ENCODE measurements around the gene HDDC3.
A peak's percentile ranks its signal among the peaks of the same experiment; 100 is the strongest.

The HDDC3 gene, protein sequence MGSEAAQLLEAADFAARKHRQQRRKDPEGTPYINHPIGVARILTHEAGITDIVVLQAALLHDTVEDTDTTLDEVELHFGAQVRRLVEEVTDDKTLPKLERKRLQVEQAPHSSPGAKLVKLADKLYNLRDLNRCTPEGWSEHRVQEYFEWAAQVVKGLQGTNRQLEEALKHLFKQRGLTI

DNA sequence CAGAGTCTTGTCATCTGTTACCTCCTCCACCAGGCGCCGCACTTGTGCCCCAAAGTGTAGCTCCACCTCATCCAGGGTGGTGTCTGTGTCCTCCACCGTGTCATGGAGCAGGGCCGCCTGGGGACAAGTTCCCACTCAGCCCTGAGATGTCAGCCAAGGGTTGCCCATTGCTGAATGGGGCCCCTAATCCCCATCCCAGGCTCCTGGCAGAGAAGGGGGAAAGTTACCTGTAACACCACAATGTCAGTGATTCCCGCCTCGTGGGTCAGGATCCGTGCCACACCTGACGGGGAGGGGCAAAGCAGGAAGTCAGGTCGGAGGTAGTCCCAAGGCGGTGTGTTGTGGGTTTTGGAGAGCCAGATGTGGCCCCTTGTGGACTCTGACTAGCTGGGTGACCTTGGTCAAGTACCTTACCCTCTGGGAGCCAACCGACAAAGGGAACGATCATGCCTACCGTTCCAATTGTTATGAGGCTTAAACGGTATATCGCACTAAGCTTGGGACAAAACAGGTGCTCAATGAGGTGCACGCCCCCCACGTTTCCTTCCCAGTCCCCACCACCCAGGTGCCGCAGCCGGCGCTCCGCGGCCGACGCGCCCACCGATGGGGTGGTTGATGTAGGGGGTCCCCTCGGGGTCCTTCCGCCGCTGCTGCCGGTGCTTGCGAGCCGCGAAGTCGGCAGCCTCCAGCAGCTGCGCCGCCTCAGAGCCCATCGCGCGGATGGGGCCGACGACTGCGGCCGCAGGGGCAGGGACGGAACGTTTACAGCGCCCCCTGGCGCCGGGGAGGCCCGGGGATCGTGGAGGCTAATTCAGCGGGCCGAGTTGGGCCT lies at the start of gene HDDC3:
TSS of gene HDDC3 (minus strand) at position 722 of the 832 bp plus-strand sequence. CDS start at position 713, 9 bp downstream.
- TF ChIP-seq L3MBTL2 (conservative IDR thresholded peaks at IDR 0.05) (peak; percentile 54), LEF1 (IDR thresholded peaks at IDR 0.05; ENCODE audit: borderline replicate concordance) (no peak), ELF4 (IDR thresholded peaks at IDR 0.05) (0 out of 2 replicates have a peak, but pooled peaks have one; percentile 35), NFRKB (IDR thresholded peaks at IDR 0.05) (no peak), HDGF (IDR thresholded peaks at IDR 0.05; ENCODE audit: borderline replicate concordance) (no peak), FOXA1 (IDR thresholded peaks at IDR 0.05) (no peak), CTBP1 (IDR thresholded peaks at IDR 0.05; ENCODE audit: borderline replicate concordance) (peak; percentile 63; the same call in 1 of the 2 replicates), BHLHE40 (IDR thresholded peaks at IDR 0.05; ENCODE audit: borderline replicate concordance) (no peak), SP1 (IDR thresholded peaks at IDR 0.05) (no peak), ARNT (IDR thresholded peaks at IDR 0.05) (no peak), SUZ12 (IDR thresholded peaks at IDR 0.05) (no peak), FOXM1 (IDR thresholded peaks at IDR 0.05; ENCODE audit: borderline replicate concordance) (no peak), TARDBP (IDR thresholded peaks at IDR 0.05) (no peak), ZNF384 (IDR thresholded peaks at IDR 0.05) (no peak), FOXK2 (IDR thresholded peaks at IDR 0.05) (no peak)
- TF ChIP-seq, protein P1, sequence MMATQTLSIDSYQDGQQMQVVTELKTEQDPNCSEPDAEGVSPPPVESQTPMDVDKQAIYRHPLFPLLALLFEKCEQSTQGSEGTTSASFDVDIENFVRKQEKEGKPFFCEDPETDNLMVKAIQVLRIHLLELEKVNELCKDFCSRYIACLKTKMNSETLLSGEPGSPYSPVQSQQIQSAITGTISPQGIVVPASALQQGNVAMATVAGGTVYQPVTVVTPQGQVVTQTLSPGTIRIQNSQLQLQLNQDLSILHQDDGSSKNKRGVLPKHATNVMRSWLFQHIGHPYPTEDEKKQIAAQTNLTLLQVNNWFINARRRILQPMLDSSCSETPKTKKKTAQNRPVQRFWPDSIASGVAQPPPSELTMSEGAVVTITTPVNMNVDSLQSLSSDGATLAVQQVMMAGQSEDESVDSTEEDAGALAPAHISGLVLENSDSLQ (IDR thresholded peaks at IDR 0.05), result no peak
- POLR2A ChIA-PET, result interaction anchor here (0.6 to 8.2 kb wide), 32 partner anchors 10 to 639 kb away, joined by 3 to 142 read pairs (median 4); partner anchors contain the start of genes BLM, MAN2A2, PRC1 and RCCD1
- DNase-seq (ENCODE audit: extremely low spot score), result peak; percentile 90
- CTCF ChIA-PET, result interaction anchor here (0.6 to 6.9 kb wide), 21 partner anchors 8 to 341 kb away, joined by 3 to 77 read pairs (median 8); partner anchors contain the start of genes BLM, MAN2A2 and RCCD1

- POLR2A ChIA-PET, result no interaction called here
- no peak for DNase-seq (ENCODE audit: extremely low spot score)
- CTCF ChIA-PET, result interaction anchor here (0.8 kb wide), 1 partner anchor 26 kb away, joined by 3 read pairs; no protein-coding TSS in a partner anchor
- TF ChIP-seq ZNF384 (IDR thresholded peaks at IDR 0.05) (no peak), CTBP1 (IDR thresholded peaks at IDR 0.05; ENCODE audit: borderline replicate concordance) (no peak), BHLHE40 (IDR thresholded peaks at IDR 0.05; ENCODE audit: borderline replicate concordance) (no peak), FOXA1 (IDR thresholded peaks at IDR 0.05) (no peak), NFRKB (IDR thresholded peaks at IDR 0.05) (no peak), LEF1 (IDR thresholded peaks at IDR 0.05; ENCODE audit: borderline replicate concordance) (no peak), FOXM1 (IDR thresholded peaks at IDR 0.05; ENCODE audit: borderline replicate concordance) (no peak), FOXK2 (IDR thresholded peaks at IDR 0.05) (no peak), SP1 (IDR thresholded peaks at IDR 0.05) (no peak), TARDBP (IDR thresholded peaks at IDR 0.05) (no peak), SUZ12 (IDR thresholded peaks at IDR 0.05) (no peak), L3MBTL2 (conservative IDR thresholded peaks at IDR 0.05) (no peak), ELF4 (IDR thresholded peaks at IDR 0.05) (no peak), ARNT (IDR thresholded peaks at IDR 0.05) (no peak), HDGF (IDR thresholded peaks at IDR 0.05; ENCODE audit: borderline replicate concordance) (no peak)
- TF ChIP-seq, protein P1 (IDR thresholded peaks at IDR 0.05), result no peak
Observed at GRCh38 chr15:90982135-90982534, 49.8 kb upstream of the HDDC3 start.

GRCh38 chr15:90981681-90982080 lies 49.3 kb upstream of the HDDC3 start:
- CTCF ChIA-PET, result no interaction called here
- DNase-seq (ENCODE audit: extremely low spot score), result no peak
- TF ChIP-seq SUZ12 (IDR thresholded peaks at IDR 0.05), result no peak
- no peak for TF ChIP-seq TARDBP (IDR thresholded peaks at IDR 0.05)
- POLR2A ChIA-PET, result interaction anchor here (0.9 to 1.4 kb wide), 2 partner anchors 25 to 27 kb away, joined by 3 to 5 read pairs; partner anchors contain the start of gene RCCD1

DNA sequence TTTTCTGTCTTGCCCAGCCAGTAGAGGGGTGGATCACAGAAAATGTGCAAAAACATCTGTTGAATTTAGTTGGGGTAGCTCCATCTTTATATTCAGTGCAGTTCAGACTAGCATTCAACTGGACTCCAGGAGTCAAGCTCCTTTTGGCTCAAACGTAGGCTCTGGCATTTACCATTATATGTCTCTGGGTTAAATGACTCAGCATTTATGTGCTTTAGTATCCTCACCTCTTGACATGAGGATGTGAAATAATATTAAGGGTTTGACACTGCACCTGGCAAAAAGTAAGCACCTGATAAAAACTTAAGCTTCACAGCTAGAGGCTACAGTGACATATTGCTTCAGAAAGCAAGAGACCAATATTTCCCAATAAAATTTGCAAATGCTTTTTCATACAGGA lies 47.2 kb upstream of the HDDC3 start:
- DNase-seq (ENCODE audit: extremely low spot score), result no peak
- POLR2A ChIA-PET, result interaction anchor here (1.1 kb wide), 1 partner anchor 28 kb away, joined by 3 read pairs; no protein-coding TSS in a partner anchor
- TF ChIP-seq ARNT (IDR thresholded peaks at IDR 0.05), result no peak
- CTCF ChIA-PET, result no interaction called here

DNA sequence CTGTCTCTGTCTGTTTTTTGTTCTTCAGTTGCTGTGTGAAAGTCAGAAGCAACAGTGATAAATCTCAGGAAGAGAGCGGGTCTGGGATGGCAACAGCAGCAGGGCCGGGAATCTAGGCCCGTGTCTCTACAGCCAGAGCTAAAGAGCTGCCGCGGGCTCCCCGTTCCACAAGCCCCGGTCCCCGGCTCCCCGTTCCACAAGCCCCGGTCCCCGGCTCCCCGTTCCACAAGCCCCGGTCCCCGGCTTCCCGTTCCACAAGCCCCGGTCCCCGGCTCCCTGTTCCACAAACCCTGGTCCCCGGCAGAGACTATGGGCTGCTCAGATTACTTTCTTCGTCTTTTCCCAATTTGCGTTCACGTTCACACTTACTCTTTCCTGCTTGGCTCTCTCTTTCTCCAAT lies 41.9 kb upstream of the HDDC3 start:
- CTCF ChIA-PET, result no interaction called here
- no peak for DNase-seq (ENCODE audit: extremely low spot score)
- POLR2A ChIA-PET, result no interaction called here
- no peak for TF ChIP-seq ZNF384 (IDR thresholded peaks at IDR 0.05)
- no peak for TF ChIP-seq FOXM1 (IDR thresholded peaks at IDR 0.05; ENCODE audit: borderline replicate concordance)
- no peak for TF ChIP-seq L3MBTL2 (conservative IDR thresholded peaks at IDR 0.05)
- no peak for TF ChIP-seq FOXA1 (IDR thresholded peaks at IDR 0.05)
- no peak for TF ChIP-seq BHLHE40 (IDR thresholded peaks at IDR 0.05; ENCODE audit: borderline replicate concordance)
- TF ChIP-seq LEF1 (IDR thresholded peaks at IDR 0.05; ENCODE audit: borderline replicate concordance), result no peak
- no peak for TF ChIP-seq HDGF (IDR thresholded peaks at IDR 0.05; ENCODE audit: borderline replicate concordance)
- TF ChIP-seq ARNT (IDR thresholded peaks at IDR 0.05), result no peak
- no peak for TF ChIP-seq TARDBP (IDR thresholded peaks at IDR 0.05)
- TF ChIP-seq, protein P1 (IDR thresholded peaks at IDR 0.05), result no peak
- no peak for TF ChIP-seq FOXK2 (IDR thresholded peaks at IDR 0.05)
- TF ChIP-seq NFRKB (IDR thresholded peaks at IDR 0.05), result no peak
- TF ChIP-seq ELF4 (IDR thresholded peaks at IDR 0.05), result no peak
- TF ChIP-seq SP1 (IDR thresholded peaks at IDR 0.05), result no peak
- TF ChIP-seq SUZ12 (IDR thresholded peaks at IDR 0.05), result no peak

Measured in HEK293T (cell line).